Measurements from ENCODE around the gene SNX14.

- TF ChIP-seq CTCF (IDR thresholded peaks at IDR 0.05; ENCODE audit: low read length) (no peak), EZH2 (optimal IDR thresholded peaks at IDR 0.05; ENCODE audit: low read depth, low read length) (no peak), EZH2phosphoT487 (IDR thresholded peaks at IDR 0.05; ENCODE audit: low read length) (no peak)
Measured at GRCh38 chr6:85632164-85632942, 38.7 kb upstream of the SNX14 start.

All from MM.1S (cell line).